GM12878 (cell line): Measurements from ENCODE around the gene ATP13A1. TPM values are rescaled to one million over a fixed set of nuclear protein-coding genes. Genes with fewer than 3 reads are reported as not detected.

ENCODE experiments used
- CHD1 ChIP-seq: IDR thresholded peaks from 2 replicates; pipeline ENCODE4 v1.6.1; 2012; ENCODE audit warnings: low read depth, low read length, improper control_type of control experiment
- CREM ChIP-seq: IDR thresholded peaks from 2 replicates; pipeline ENCODE4 v1.6.1; 2014; ENCODE audit warnings: antibody characterized with exemption, low read depth
- IKZF2 ChIP-seq, 2 experiments: fragments of 450-650 bp; IDR thresholded peaks; 2 replicates each; pipeline ENCODE4 v1.6.1; 2017; ENCODE audit warnings: mild to moderate bottlenecking in 2 of 2, moderate library complexity in 2 of 2
- JUNB ChIP-seq: IDR thresholded peaks from 2 replicates; pipeline ENCODE4 v1.6.1; 2016; ENCODE audit warnings: antibody characterized with exemption, mild to moderate bottlenecking
- MTA2 ChIP-seq: fragments of 450-650 bp; IDR thresholded peaks from 2 replicates; pipeline ENCODE4 v1.6.1; 2016; ENCODE audit warnings: low read depth, mild to moderate bottlenecking, moderate library complexity
- MYB ChIP-seq: fragments of 150-350 bp; IDR thresholded peaks from 2 replicates; pipeline ENCODE4 v1.6.1; 2014; ENCODE audit warnings: mild to moderate bottlenecking, low read depth, low read length, borderline replicate concordance
- NR2F1 ChIP-seq: fragments of 450-650 bp; conservative IDR thresholded peaks from 2 replicates; pipeline ENCODE4 v1.6.1; 2017; ENCODE audit warnings: mild to moderate bottlenecking
- PAX5 ChIP-seq: IDR thresholded peaks from 2 replicates; pipeline ENCODE4 v1.6.1; 2011; ENCODE audit warnings: low read depth, low read length, borderline replicate concordance
- RAD21 ChIP-seq: IDR thresholded peaks from 2 replicates; pipeline ENCODE4 v1.6.1; 2011; ENCODE audit warnings: mild to moderate bottlenecking, low read depth, low read length, moderate library complexity; ENCODE audit not compliant: insufficient read depth
- RB1 ChIP-seq: fragments of 450-650 bp; formaldehyde crosslinking; IDR thresholded peaks from 2 replicates; pipeline ENCODE4 v1.6.1; 2017; ENCODE audit warnings: mild to moderate bottlenecking, borderline replicate concordance
- YY1 ChIP-seq: IDR thresholded peaks from 2 replicates; pipeline ENCODE4 v1.6.1; 2011; ENCODE audit warnings: low read depth, mild to moderate bottlenecking, low read length
- polyA plus RNA-seq, 11 experiments: library from polyadenylated mRNA; depleted of rRNA in 4 of 11; unstranded in 6 of 11; stranded (reverse) in 5 of 11; fragments of >200 nt; fragmentation: Nextera tagmentation in 4 of 11; fragmentation: Illumina TruSeq in 1 of 11; extraction: Ambion mirVana in 4 of 11; extraction: Trizol in 1 of 11; gene quantifications; 1 replicate in 1 of 11; 2 replicates in 10 of 11; pipeline versions ENCODE4 v1.2.1 to v1.2.3, GENCODE V29; 2011 to 2016; ENCODE audit warnings: inconsistent platforms in 2 of 11, missing spikeins in 2 of 11, low read depth in 1 of 11
- total RNA-seq, 4 experiments: library from RNA; depleted of rRNA in 3 of 4; stranded (reverse); fragments of >200 nt in 3 of 4; fragmentation: Illumina TruSeq in 1 of 4; extraction: Trizol in 1 of 4; gene quantifications; 2 replicates each; pipeline versions ENCODE4 v1.2.1 to v1.2.3, GENCODE V29; 2013 to 2021
- TF ChIP-seq, protein P1 (sequence below): fragments of 150-350 bp; IDR thresholded peaks from 2 replicates; pipeline ENCODE4 v1.6.1; 2014; ENCODE audit warnings: mild to moderate bottlenecking, low read depth, low read length
- TF ChIP-seq, protein P2 (sequence below): IDR thresholded peaks from 2 replicates; pipeline ENCODE4 v1.6.1; 2012; ENCODE audit warnings: low read depth, low read length, improper control_type of control experiment
- TF ChIP-seq, protein P3 (sequence below): IDR thresholded peaks from 2 replicates; pipeline ENCODE4 v1.6.1; 2012; ENCODE audit warnings: low read depth, low read length, improper control_type of control experiment
- TF ChIP-seq, protein P4 (sequence below): fragments of 450-650 bp; IDR thresholded peaks from 2 replicates; pipeline ENCODE4 v1.6.1; 2018; ENCODE audit warnings: borderline replicate concordance, mild to moderate bottlenecking; ENCODE audit not compliant: partially characterized antibody
- TF ChIP-seq, protein P5 (sequence below): IDR thresholded peaks from 2 replicates; pipeline ENCODE4 v1.6.1; 2011; ENCODE audit warnings: low read depth, mild to moderate bottlenecking, low read length, moderate library complexity, borderline replicate concordance; ENCODE audit errors: extremely low read depth
- TF ChIP-seq, protein P6 (sequence below): fragments of 450-650 bp; IDR thresholded peaks from 2 replicates; pipeline ENCODE4 v1.6.1; 2017; ENCODE audit warnings: mild to moderate bottlenecking, moderate library complexity

Gene ATP13A1
- total and polyA plus RNA-seq, 10 of the 15 experiments (the other 5 are each of a cell fraction or from before 2014, with no cell fraction given) = 0.37 to 91.0 (median 29.8) TPM

DNA sequence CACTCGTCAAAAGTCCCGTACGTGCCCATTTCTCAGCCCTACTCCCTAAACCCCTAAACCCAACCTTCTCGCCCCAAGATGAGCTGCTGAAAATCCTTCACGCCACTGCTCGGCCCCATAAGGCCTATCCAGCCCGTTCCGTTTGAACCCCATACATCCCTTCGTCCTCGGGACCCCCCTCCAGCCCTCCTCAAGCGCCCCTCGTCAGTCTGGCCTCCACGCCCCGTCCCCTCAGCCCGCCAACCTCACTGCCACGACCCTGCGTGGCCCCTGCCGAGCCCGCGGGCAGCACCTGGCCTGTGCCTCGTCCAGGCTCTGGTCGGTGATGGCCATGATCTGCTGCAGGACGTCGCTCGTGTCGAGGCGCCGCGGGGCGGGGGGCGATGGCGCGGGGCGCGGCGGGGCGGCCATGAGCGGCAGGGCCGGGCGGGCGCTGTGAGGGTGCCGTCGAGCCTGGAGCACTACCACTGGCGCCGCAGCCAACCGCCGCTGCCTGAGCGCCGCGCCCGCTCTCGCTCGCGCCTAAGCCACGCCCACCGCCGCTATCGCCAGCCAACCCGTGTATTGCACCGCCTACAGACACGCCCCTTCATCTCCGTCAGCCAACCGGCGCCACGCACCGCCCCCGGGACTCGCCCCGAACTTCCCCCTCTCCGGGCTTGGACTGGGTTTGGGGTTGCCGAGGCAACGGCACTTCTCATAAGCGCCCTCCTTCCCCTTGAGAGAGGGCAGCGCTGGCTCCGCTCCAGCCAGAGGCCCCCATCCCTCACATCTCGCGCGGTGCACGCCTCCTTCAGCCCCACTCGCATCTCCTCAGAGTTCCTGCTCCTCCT, 45.0 kb downstream of the ATP13A1 start, which contains the start of gene PBX4 (continued):
- TF ChIP-seq CREM (no peak), RB1 (peak; percentile 67; the same call in 1 of the 2 replicates), YY1 (no peak; the same call in 1 of the 2 replicates), RAD21 (no peak), IKZF2 (IDR thresholded peaks at IDR 0.05) (no peak), CHD1 (no peak), MYB (no peak), PAX5 (peak; percentile 54; the same call in 1 of the 2 replicates), JUNB (no peak), NR2F1 (peak; percentile 57), MTA2 (no peak)
- TF ChIP-seq, protein P1, sequence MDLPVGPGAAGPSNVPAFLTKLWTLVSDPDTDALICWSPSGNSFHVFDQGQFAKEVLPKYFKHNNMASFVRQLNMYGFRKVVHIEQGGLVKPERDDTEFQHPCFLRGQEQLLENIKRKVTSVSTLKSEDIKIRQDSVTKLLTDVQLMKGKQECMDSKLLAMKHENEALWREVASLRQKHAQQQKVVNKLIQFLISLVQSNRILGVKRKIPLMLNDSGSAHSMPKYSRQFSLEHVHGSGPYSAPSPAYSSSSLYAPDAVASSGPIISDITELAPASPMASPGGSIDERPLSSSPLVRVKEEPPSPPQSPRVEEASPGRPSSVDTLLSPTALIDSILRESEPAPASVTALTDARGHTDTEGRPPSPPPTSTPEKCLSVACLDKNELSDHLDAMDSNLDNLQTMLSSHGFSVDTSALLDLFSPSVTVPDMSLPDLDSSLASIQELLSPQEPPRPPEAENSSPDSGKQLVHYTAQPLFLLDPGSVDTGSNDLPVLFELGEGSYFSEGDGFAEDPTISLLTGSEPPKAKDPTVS = no peak
- TF ChIP-seq, protein P2, sequence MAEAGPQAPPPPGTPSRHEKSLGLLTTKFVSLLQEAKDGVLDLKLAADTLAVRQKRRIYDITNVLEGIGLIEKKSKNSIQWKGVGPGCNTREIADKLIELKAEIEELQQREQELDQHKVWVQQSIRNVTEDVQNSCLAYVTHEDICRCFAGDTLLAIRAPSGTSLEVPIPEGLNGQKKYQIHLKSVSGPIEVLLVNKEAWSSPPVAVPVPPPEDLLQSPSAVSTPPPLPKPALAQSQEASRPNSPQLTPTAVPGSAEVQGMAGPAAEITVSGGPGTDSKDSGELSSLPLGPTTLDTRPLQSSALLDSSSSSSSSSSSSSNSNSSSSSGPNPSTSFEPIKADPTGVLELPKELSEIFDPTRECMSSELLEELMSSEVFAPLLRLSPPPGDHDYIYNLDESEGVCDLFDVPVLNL = peak; percentile 51; the same call in 1 of the 2 replicates
- TF ChIP-seq, protein P3, sequence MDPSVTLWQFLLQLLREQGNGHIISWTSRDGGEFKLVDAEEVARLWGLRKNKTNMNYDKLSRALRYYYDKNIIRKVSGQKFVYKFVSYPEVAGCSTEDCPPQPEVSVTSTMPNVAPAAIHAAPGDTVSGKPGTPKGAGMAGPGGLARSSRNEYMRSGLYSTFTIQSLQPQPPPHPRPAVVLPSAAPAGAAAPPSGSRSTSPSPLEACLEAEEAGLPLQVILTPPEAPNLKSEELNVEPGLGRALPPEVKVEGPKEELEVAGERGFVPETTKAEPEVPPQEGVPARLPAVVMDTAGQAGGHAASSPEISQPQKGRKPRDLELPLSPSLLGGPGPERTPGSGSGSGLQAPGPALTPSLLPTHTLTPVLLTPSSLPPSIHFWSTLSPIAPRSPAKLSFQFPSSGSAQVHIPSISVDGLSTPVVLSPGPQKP = no peak
- TF ChIP-seq, protein P4, sequence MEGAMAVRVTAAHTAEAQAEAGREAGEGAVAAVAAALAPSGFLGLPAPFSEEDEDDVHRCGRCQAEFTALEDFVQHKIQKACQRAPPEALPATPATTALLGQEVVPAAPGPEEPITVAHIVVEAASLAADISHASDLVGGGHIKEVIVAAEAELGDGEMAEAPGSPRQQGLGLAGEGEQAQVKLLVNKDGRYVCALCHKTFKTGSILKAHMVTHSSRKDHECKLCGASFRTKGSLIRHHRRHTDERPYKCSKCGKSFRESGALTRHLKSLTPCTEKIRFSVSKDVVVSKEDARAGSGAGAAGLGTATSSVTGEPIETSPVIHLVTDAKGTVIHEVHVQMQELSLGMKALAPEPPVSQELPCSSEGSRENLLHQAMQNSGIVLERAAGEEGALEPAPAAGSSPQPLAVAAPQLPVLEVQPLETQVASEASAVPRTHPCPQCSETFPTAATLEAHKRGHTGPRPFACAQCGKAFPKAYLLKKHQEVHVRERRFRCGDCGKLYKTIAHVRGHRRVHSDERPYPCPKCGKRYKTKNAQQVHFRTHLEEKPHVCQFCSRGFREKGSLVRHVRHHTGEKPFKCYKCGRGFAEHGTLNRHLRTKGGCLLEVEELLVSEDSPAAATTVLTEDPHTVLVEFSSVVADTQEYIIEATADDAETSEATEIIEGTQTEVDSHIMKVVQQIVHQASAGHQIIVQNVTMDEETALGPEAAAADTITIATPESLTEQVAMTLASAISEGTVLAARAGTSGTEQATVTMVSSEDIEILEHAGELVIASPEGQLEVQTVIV = no peak
- TF ChIP-seq, protein P5, sequence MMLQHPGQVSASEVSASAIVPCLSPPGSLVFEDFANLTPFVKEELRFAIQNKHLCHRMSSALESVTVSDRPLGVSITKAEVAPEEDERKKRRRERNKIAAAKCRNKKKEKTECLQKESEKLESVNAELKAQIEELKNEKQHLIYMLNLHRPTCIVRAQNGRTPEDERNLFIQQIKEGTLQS = no peak
- TF ChIP-seq, protein P6, sequence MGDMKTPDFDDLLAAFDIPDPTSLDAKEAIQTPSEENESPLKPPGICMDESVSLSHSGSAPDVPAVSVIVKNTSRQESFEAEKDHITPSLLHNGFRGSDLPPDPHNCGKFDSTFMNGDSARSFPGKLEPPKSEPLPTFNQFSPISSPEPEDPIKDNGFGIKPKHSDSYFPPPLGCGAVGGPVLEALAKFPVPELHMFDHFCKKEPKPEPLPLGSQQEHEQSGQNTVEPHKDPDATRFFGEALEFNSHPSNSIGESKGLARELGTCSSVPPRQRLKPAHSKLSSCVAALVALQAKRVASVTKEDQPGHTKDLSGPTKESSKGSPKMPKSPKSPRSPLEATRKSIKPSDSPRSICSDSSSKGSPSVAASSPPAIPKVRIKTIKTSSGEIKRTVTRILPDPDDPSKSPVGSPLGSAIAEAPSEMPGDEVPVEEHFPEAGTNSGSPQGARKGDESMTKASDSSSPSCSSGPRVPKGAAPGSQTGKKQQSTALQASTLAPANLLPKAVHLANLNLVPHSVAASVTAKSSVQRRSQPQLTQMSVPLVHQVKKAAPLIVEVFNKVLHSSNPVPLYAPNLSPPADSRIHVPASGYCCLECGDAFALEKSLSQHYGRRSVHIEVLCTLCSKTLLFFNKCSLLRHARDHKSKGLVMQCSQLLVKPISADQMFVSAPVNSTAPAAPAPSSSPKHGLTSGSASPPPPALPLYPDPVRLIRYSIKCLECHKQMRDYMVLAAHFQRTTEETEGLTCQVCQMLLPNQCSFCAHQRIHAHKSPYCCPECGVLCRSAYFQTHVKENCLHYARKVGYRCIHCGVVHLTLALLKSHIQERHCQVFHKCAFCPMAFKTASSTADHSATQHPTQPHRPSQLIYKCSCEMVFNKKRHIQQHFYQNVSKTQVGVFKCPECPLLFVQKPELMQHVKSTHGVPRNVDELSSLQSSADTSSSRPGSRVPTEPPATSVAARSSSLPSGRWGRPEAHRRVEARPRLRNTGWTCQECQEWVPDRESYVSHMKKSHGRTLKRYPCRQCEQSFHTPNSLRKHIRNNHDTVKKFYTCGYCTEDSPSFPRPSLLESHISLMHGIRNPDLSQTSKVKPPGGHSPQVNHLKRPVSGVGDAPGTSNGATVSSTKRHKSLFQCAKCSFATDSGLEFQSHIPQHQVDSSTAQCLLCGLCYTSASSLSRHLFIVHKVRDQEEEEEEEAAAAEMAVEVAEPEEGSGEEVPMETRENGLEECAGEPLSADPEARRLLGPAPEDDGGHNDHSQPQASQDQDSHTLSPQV = no peak
